ENCODE data around the gene PDIA5.

DNA sequence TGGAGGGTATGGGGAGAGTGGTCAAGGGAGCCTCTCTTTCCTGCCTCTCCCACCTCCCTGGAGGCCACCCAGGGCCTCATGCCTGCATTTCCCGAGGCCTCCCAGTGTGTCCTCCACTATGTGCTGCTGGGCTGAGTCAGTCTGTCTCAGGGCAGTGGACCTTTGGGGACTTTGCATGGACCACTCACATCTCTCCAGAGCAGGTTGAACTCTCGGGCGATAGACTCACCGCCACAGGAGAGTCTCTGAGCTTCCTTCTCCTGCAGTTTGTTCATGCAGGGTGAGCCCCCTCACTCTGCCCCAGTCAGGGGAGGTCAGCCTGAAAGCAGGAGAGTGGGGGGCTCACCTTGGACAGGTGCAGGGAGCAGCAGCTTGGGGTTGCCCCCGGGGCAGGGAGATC lies 74.5 kb downstream of the PDIA5 start:
- TF ChIP-seq CTCF (IDR thresholded peaks at IDR 0.05; ENCODE audit: insufficient read depth, low read length) (no peak), POLR2AphosphoS5 (IDR thresholded peaks at IDR 0.05; ENCODE audit: low read depth) (no peak)
